Neural crest cell (in vitro differentiated cells): ENCODE data around the gene RPS6KA3. TPM values are rescaled to one million over a fixed set of nuclear protein-coding genes. Genes with fewer than 3 reads are reported as not detected.

Experiments used
- DNase-seq: peaks from one replicate; pipeline ENCODE4 v3.0.0; 2021; ENCODE audit warnings: low read depth, mixed read lengths, low spot score
- H3K27ac Mint-ChIP-seq: one replicate; pipeline ENCODE4 v1.8.0; 2021; ENCODE audit warnings: mild to moderate bottlenecking, mixed read lengths; ENCODE audit not compliant: unreplicated experiment
- H3K27me3 Mint-ChIP-seq: 2 replicates; pipeline ENCODE4 v1.8.0; 2021; ENCODE audit warnings: low read depth, mild to moderate bottlenecking, mixed read lengths
- H3K36me3 Mint-ChIP-seq: 2 replicates; pipeline ENCODE4 v1.8.0; 2021; ENCODE audit warnings: low read depth, mild to moderate bottlenecking, mixed read lengths
- H3K4me1 Mint-ChIP-seq: 2 replicates; pipeline ENCODE4 v1.8.0; 2021; ENCODE audit warnings: mixed read lengths
- H3K4me3 Mint-ChIP-seq: one replicate; pipeline ENCODE4 v1.8.0; 2021; ENCODE audit warnings: mild to moderate bottlenecking, mixed read lengths
- H3K9me3 Mint-ChIP-seq: 2 replicates; pipeline ENCODE4 v1.8.0; 2021; ENCODE audit warnings: mixed read lengths
- CTCF ChIP-seq: fragments of 200-600 bp; sonication (generic); conservative IDR thresholded peaks from 2 replicates; pipeline ENCODE4 v1.5.0; 2021; ENCODE audit warnings: antibody characterized with exemption, mild to moderate bottlenecking
- total RNA-seq: library from RNA; stranded (reverse); gene quantifications from 2 replicates; pipeline ENCODE4 v1.2.1, GENCODE V29; 2021

RPS6KA3 gene
- total RNA-seq, 1 donor from 2014 or later, result 26.0 TPM

- Mint-ChIP-seq H3K36me3 (peaks cover 19% of the 10 kb centered on the region), H3K27me3 (no peaks in the 10 kb centered on the region), H3K27ac (no peak overlapping the region), H3K9me3 (no peaks in the 10 kb centered on the region), H3K4me1 (no peaks in the 10 kb centered on the region), H3K4me3 (no peak overlapping the region)
- DNase-seq, result no peak
- no peak for TF ChIP-seq CTCF
Observed at GRCh38 chrX:20159797-20160385, 106.8 kb downstream of the RPS6KA3 start.

DNA sequence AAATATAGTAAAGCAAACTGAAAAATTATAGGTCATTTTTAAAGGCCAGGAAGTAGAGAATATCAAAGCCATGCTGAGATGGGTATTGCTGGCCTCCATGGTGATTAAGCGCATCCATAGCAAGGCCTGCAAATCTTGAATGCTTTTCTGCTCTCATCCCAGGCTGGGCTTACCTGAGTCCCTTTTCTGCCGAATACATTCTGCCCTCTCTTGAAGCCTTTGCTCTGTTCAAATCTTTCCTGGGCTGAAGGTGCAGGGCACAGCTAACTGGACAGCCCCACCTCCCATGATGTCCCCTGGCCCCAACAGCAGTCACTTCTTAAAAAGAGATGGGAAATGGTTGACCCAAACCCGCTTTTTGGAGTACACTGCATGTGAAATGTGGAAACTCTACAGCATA is 115.0 kb downstream of the RPS6KA3 start:
- DNase-seq, result no peak
- Mint-ChIP-seq H3K36me3 (peaks cover 17% of the 10 kb centered on the region), H3K9me3 (peaks cover 2% of the 10 kb centered on the region), H3K4me3 (no peak overlapping the region), H3K27ac (no peak overlapping the region), H3K27me3 (no peaks in the 10 kb centered on the region), H3K4me1 (no peaks in the 10 kb centered on the region)
- TF ChIP-seq CTCF, result no peak

- no peaks in the 10 kb centered on the region for H3K27me3 Mint-ChIP-seq
- H3K4me3 Mint-ChIP-seq, result no peak overlapping the region
- TF ChIP-seq CTCF, result no peak
- H3K4me1 Mint-ChIP-seq, result no peaks in the 10 kb centered on the region
- H3K27ac Mint-ChIP-seq, result no peak overlapping the region
- DNase-seq, result no peak
- H3K36me3 Mint-ChIP-seq, result peaks cover 11% of the 10 kb centered on the region
- peaks cover 5% of the 10 kb centered on the region for H3K9me3 Mint-ChIP-seq
Observed at GRCh38 chrX:20149326-20149725, 117.4 kb downstream of the RPS6KA3 start.

- no peak for DNase-seq
- no peak overlapping the region for H3K27ac Mint-ChIP-seq
- H3K4me1 Mint-ChIP-seq, result no peaks in the 10 kb centered on the region
- peaks cover 5% of the 10 kb centered on the region for H3K9me3 Mint-ChIP-seq
- peaks cover 10% of the 10 kb centered on the region for H3K36me3 Mint-ChIP-seq
- H3K27me3 Mint-ChIP-seq, result no peaks in the 10 kb centered on the region
- H3K4me3 Mint-ChIP-seq, result peak overlapping the region; percentile 5
- TF ChIP-seq CTCF, result no peak
Observed at GRCh38 chrX:20147561-20147960, 119.1 kb downstream of the RPS6KA3 start.

- H3K4me1 Mint-ChIP-seq, result peaks cover 10% of the 10 kb centered on the region
- H3K9me3 Mint-ChIP-seq, result peaks cover 3% of the 10 kb centered on the region
- H3K27ac Mint-ChIP-seq, result no peak overlapping the region
- H3K36me3 Mint-ChIP-seq, result peaks cover 5% of the 10 kb centered on the region
- DNase-seq, result no peak
- H3K27me3 Mint-ChIP-seq, result no peaks in the 10 kb centered on the region
- H3K4me3 Mint-ChIP-seq, result no peak overlapping the region
- TF ChIP-seq CTCF, result no peak
Observed at GRCh38 chrX:20144491-20144890, 122.2 kb downstream of the RPS6KA3 start.
